ENCODE results near the gene ZNF132.

DNA sequence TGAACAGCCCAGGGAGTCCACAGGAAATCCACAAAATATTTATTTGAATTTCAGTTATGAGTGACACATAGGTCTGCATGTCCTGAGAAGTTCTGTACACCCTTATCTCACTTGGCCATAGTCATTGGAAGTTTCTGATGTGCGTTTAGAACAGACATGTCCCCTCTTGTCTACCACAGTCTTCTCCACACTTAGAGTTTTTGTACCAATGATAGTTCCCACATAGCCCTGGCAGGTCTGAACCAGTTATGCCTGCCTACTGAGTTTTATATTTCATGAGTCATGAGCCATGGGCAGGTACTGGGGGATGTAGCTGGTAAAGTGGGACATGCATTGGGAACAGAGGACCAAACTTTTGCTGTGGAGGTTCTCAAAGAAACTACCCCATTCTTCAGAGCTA lies 11.3 kb downstream of the ZNF132 start:
- no peak for TF ChIP-seq CTCF (IDR thresholded peaks at IDR 0.05; ENCODE audit: low read depth, low read length)
- no peak for TF ChIP-seq EZH2phosphoT487 (IDR thresholded peaks at IDR 0.05; ENCODE audit: low read depth)

Measured in OCI-LY3 (cell line).